ENCODE data around the gene CCL15. TPM values are rescaled to one million over a fixed set of nuclear protein-coding genes. Genes with fewer than 3 reads are reported as not detected.

The CCL15 gene
- total RNA-seq = 1.3 TPM
- long read RNA-seq, partial matches to known transcripts = 0 of 2 reads
- long read RNA-seq, other reads (novel, unspliced or antisense) = 1 of 2 reads

- no peaks in the 10 kb centered on the region for H3K4me1 ChIP-seq
- peak; percentile 24 for ATAC-seq
- intact Hi-C loops (cut with DNase I) = no loop called here
- no peak for DNase-seq
- no peaks in the 10 kb centered on the region for H3K36me3 ChIP-seq
- H3K27me3 ChIP-seq = no peaks in the 10 kb centered on the region
- no peak within 1 kb of the TSS for H3K4me3 ChIP-seq
- H3K9me3 ChIP-seq = no peaks in the 10 kb centered on the region
- no peak for TF ChIP-seq CTCF (IDR thresholded peaks at IDR 0.05)
- no peak within 1 kb of the TSS for H3K27ac ChIP-seq
These were observed at the start of gene CCL15 for GRCh38 chr17:36001110-36001771. CCL15 (minus strand) TSS chr17:36001553; CDS start chr17:36001492, 61 bp downstream.

GRCh38 chr17:36049643-36050042, 48.3 kb upstream of the CCL15 start:
- no peak for TF ChIP-seq CTCF (IDR thresholded peaks at IDR 0.05)
- no peak for ATAC-seq
- Histone ChIP-seq H3K36me3 (no peaks in the 10 kb centered on the region), H3K27ac (no peak overlapping the region), H3K9me3 (no peaks in the 10 kb centered on the region), H3K4me3 (no peak overlapping the region), H3K4me1 (no peaks in the 10 kb centered on the region), H3K27me3 (no peaks in the 10 kb centered on the region)
- no peak for DNase-seq
- intact Hi-C loops (cut with DNase I) = no loop called here

GRCh38 chr17:36048066-36048465, 46.7 kb upstream of the CCL15 start:
- Histone ChIP-seq H3K9me3 (no peaks in the 10 kb centered on the region), H3K4me1 (no peaks in the 10 kb centered on the region), H3K27ac (no peak overlapping the region), H3K4me3 (no peak overlapping the region), H3K36me3 (no peaks in the 10 kb centered on the region), H3K27me3 (no peaks in the 10 kb centered on the region)
- no peak for TF ChIP-seq CTCF (IDR thresholded peaks at IDR 0.05)
- intact Hi-C loops (cut with DNase I) = no loop called here
- ATAC-seq (no peak), DNase-seq (no peak)

GRCh38 chr17:36036235-36036634, 34.9 kb upstream of the CCL15 start:
- Histone ChIP-seq H3K27ac (no peak overlapping the region), H3K36me3 (no peaks in the 10 kb centered on the region), H3K4me1 (no peaks in the 10 kb centered on the region), H3K27me3 (no peaks in the 10 kb centered on the region), H3K9me3 (no peaks in the 10 kb centered on the region), H3K4me3 (no peak overlapping the region)
- no peak for TF ChIP-seq CTCF (IDR thresholded peaks at IDR 0.05)
- DNase-seq (no peak), ATAC-seq (peak; percentile 87)
- intact Hi-C loops (cut with DNase I) = no loop called here

GRCh38 chr17:36034127-36034526, 32.8 kb upstream of the CCL15 start:
- Histone ChIP-seq H3K36me3 (no peaks in the 10 kb centered on the region), H3K4me3 (no peak overlapping the region), H3K4me1 (no peaks in the 10 kb centered on the region), H3K9me3 (no peaks in the 10 kb centered on the region), H3K27me3 (no peaks in the 10 kb centered on the region), H3K27ac (no peak overlapping the region)
- peak; percentile 61 for ATAC-seq
- DNase-seq = no peak
- no peak for TF ChIP-seq CTCF (IDR thresholded peaks at IDR 0.05)
- intact Hi-C loops (cut with DNase I) = no loop called here

All from upper lobe of right lung (tissue), 1 donor.